GM13976 (cell line): ENCODE measurements around the gene UNC13D.
"Not testable (repeated sequence)": the region's sequence is repeated elsewhere in the genome, so short reads cannot be mapped to it uniquely, and the experiment has no call there.

Experiments used
- DNase-seq: peaks from one replicate; pipeline ENCODE4 v3.0.0; 2012; ENCODE audit warnings: low spot score
- CTCF ChIP-seq: IDR thresholded peaks from 2 replicates; pipeline ENCODE4 v1.5.1; 2012; ENCODE audit warnings: borderline replicate concordance, mild to moderate bottlenecking; ENCODE audit not compliant: insufficient read depth; ENCODE audit errors: extremely low read depth, missing control alignments, control extremely low read depth
- in situ Hi-C: fragments of 300-500 bp; cut with MboI; formaldehyde crosslinking; loops from one replicate; pipeline ENCODE4 v1.12.0; 2022; ENCODE audit warnings: low sequenced_read_pairs, mixed read lengths, inconsistent platforms; ENCODE audit not compliant: unreplicated experiment

Gene UNC13D

GRCh38 chr17:75889454-75889853 lies 45.2 kb upstream of the UNC13D start:
- TF ChIP-seq CTCF: no peak
- no peak for DNase-seq
- in situ Hi-C loops: no loop called here

- no peak for TF ChIP-seq CTCF
- no peak for DNase-seq
- in situ Hi-C loops: no loop called here
Observed at GRCh38 chr17:75888484-75888883, 44.3 kb upstream of the UNC13D start.

- in situ Hi-C loops, DNase-seq: not testable (repeated sequence)
Observed at GRCh38 chr17:75885860-75886259, 41.7 kb upstream of the UNC13D start.

DNA sequence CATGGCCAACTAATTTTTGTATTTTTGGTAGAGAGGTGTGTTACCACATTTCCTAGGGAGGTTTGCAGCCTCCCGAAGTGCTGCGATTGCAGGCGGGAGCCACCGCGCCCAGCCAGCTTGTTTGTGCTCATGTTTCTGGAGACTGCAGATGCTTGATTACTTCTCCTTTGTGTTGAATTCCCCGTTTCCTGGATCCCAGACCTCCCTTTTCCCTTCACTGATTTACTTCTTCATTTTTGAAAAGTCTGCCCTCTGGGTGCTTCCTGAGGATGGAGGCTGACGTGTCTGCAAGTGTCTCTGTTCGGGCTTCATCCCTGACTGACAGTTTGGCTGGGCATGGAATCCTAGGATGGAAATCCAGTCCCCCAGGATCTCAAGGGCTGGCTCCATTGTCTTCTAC lies 41.2 kb upstream of the UNC13D start:
- TF ChIP-seq CTCF: no peak
- no peak for DNase-seq
- in situ Hi-C loops: no loop called here

DNA sequence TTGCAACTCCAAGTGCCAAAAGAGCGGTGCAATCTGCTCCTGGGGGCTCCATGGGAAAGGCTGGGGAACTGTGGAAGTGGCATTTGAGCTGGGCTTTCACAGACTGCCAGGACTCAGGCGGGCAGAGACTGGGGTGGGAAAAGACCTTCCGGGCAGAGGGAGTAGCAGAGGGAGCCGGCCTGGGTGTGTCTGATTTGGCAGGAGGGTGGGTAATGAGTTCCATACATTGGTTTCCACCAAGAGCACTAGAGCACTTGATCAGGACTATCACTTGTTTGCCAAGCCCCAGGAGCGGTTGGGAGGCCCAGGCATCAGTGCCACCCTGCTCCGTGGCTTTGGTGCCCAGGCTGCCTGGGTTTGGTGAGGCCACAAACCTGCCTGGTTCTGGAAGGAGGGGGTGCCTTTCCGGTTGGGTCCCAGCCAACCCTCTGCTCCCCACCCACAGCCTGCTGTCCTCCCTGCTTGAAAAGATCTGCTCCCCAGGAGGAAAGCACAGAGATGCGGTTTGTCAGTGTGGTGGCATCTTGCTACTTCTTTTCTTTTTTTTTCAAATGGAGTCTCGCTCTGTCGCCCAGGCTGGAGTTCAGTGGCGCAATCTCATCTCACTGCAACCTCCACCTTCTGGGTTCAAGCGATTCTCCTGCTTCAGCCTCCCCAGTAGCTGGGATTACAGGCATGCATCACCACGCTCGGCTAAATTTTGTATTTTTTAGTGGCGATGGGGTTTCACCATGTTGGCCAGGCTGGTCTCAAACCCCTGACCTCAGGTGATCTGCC lies 37.7 kb upstream of the UNC13D start:
- no peak for DNase-seq
- in situ Hi-C loops: no loop called here
- TF ChIP-seq CTCF: no peak

DNA sequence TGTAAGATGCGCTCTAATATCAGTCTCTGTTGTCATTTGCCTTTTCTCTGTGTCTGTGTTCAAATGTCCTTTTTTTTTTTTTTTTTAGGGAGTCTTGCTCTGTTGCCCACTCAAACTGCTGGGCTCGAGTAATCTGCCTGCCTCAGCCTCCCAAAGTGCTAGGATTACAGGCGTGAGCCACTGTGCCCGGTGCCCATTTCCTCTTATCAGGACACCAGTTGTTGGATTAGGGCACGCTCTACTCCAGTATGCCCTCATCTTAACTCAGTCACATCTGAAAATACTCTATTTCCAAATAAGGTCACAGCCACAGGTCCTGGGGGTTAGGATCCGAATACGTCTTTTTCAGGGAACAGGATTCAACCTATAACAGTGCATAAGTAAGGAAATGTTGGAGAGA lies 36.1 kb upstream of the UNC13D start:
- in situ Hi-C loops: no loop called here
- TF ChIP-seq CTCF: no peak
- no peak for DNase-seq

GRCh38 chr17:75878174-75878998 lies 34.2 kb upstream of the UNC13D start, which contains the start of gene TRIM47:
Gene TRIM47 (minus strand): TSS chr17:75878581. CDS start chr17:75878548, 33 bp downstream.
- peak; percentile 61 for DNase-seq
- in situ Hi-C loops: no loop called here
- TF ChIP-seq CTCF: no peak
